Transverse colon (tissue), 4 donors: ENCODE data around the gene OSM. TPM values are rescaled to one million over a fixed set of nuclear protein-coding genes. Genes with fewer than 3 reads are reported as not detected.

Experiments used
- DNase-seq: peaks from one replicate; pipeline ENCODE4 v3.0.0-alpha.2; 2019
- H3K27ac ChIP-seq, 4 donors: fragments of 200-600 bp; sonication (generic); 2 replicates each; pipeline ENCODE4 v1.5.1; 2016 to 2018; ENCODE audit warnings: inconsistent platforms in 4 of 4
- H3K27me3 ChIP-seq: fragments of 200-600 bp; sonication (generic); 2 replicates; pipeline ENCODE4 v1.5.1; 2017; ENCODE audit warnings: inconsistent platforms
- H3K36me3 ChIP-seq, 4 donors: fragments of 200-600 bp; sonication (generic); 2 replicates each; pipeline ENCODE4 v1.5.1; 2017 to 2019; ENCODE audit warnings: inconsistent platforms in 4 of 4
- H3K4me1 ChIP-seq, 4 donors: fragments of 200-600 bp; sonication (generic); 2 replicates each; pipeline ENCODE4 v1.5.1; 2017 to 2020; ENCODE audit warnings: inconsistent platforms in 4 of 4
- H3K4me3 ChIP-seq, 4 donors: fragments of 200-600 bp; sonication (generic); 1 replicate in 1 of 4; 2 replicates in 3 of 4; pipeline versions ENCODE4 v1.5.1 to v1.6.1; 2017 to 2019; ENCODE audit warnings: inconsistent platforms in 4 of 4
- H3K9me3 ChIP-seq, 2 donors: fragments of 200-600 bp; sonication (generic); 2 replicates each; pipeline ENCODE4 v1.5.1; 2017 to 2019; ENCODE audit warnings: inconsistent platforms in 2 of 2
- CTCF ChIP-seq, 5 experiments: fragments of 200-600 bp in 3 of 5; fragments of 450-650 bp in 2 of 5; sonication (generic) in 3 of 5; IDR thresholded peaks; 1 replicate in 2 of 5; 2 replicates in 3 of 5; pipeline ENCODE4 v1.5.1; 2016 to 2017; ENCODE audit warnings: antibody characterized with exemption in 5 of 5, inconsistent platforms in 3 of 5, mild to moderate bottlenecking in 2 of 5, moderate library complexity in 1 of 5
- EP300 ChIP-seq: sonication (generic); formaldehyde crosslinking; IDR thresholded peaks from one replicate; pipeline ENCODE4 v1.6.1; 2017; ENCODE audit warnings: antibody characterized with exemption, low read depth
- POLR2A ChIP-seq: fragments of 450-650 bp; IDR thresholded peaks from one replicate; pipeline ENCODE4 v1.6.1; 2016; ENCODE audit warnings: antibody characterized with exemption, mild to moderate bottlenecking, moderate library complexity
- POLR2AphosphoS5 ChIP-seq, 3 donors: sonication (generic); formaldehyde crosslinking; IDR thresholded peaks; one replicate each; pipeline ENCODE4 v1.6.1; 2016; ENCODE audit warnings: antibody characterized with exemption in 3 of 3
- WGBS, 2 donors: methylation state at CpG; one replicate each; pipeline ENCODE4 v1.1.5; 2018; ENCODE audit warnings: low coverage in 1 of 2; 5-methylcytosine and 5-hydroxymethylcytosine counted together
- in situ Hi-C, 4 donors: fragments of 200-750 bp; cut with MboI; loops; one replicate each; pipeline versions ENCODE4 v1.15.0 to v1.15.1; 2017; ENCODE audit warnings: low sequenced_read_pairs in 3 of 4, low pct_ligation_motif_present in 1 of 4, low pct_unique_long_range_greater_than_20kb in 1 of 4
- intact Hi-C: fragments of 100-400 bp; cut with DNase I; formaldehyde crosslinking; loops from one replicate; pipeline ENCODE4 v1.15.1; 2023; ENCODE audit warnings: low total_unique reads
- total RNA-seq, 4 donors: library from RNA; depleted of rRNA; stranded (reverse); fragments of >200 nt; gene quantifications; one replicate each; pipeline ENCODE4 v1.1.0, GENCODE V29; 2016

OSM gene
- total RNA-seq, 4 donors from 2014 or later = not detected

- no peak for DNase-seq
- Histone ChIP-seq H3K4me1 (peaks cover 21 to 62% (median 56%) of the 10 kb centered on the region in 4 donors), H3K27ac (peak overlapping the region in 3 of 4 donors; percentile 84 to 86 (median 84)), H3K27me3 (peaks cover 16% of the 10 kb centered on the region), H3K4me3 (no peak overlapping the region), H3K9me3 (no peaks in the 10 kb centered on the region), H3K36me3 (no peaks in the 10 kb centered on the region)
- intact Hi-C loops (loop anchor here (5.0 kb wide), 1 partner anchor 137 kb away; no protein-coding TSS in a partner anchor), in situ Hi-C loops (no loop called here)
- 76% methylated on average over 25 of the region's 27 CpGs; no CpG with 5 or more reads in 1 of the 2 donors for WGBS, 2 donors
- no peak for TF ChIP-seq POLR2A
- no peak for TF ChIP-seq EP300
- TF ChIP-seq CTCF (IDR thresholded peaks at IDR 0.05) = no peak
- TF ChIP-seq POLR2AphosphoS5 (IDR thresholded peaks at IDR 0.05) = no peak
Measured at GRCh38 chr22:30249049-30250038, 17.3 kb downstream of the OSM start.

- H3K4me3 ChIP-seq = no peak overlapping the region
- peak overlapping the region in 3 of 4 donors; percentile 84 to 86 (median 84) for H3K27ac ChIP-seq
- TF ChIP-seq CTCF (IDR thresholded peaks at IDR 0.05) (no peak), EP300 (no peak)
- no peak for DNase-seq
- peaks cover 16% of the 10 kb centered on the region for H3K27me3 ChIP-seq
- H3K4me1 ChIP-seq = peaks cover 16 to 56% (median 50%) of the 10 kb centered on the region in 4 donors
- no peaks in the 10 kb centered on the region for H3K9me3 ChIP-seq
- H3K36me3 ChIP-seq = no peaks in the 10 kb centered on the region
- intact Hi-C loops = no loop called here
- in situ Hi-C loops = no loop called here
- WGBS, 2 donors = 76% methylated on average over 6 of the region's 6 CpGs; no CpG with 5 or more reads in 1 of the 2 donors
Measured at GRCh38 chr22:30248484-30248883, 18.2 kb downstream of the OSM start.

- in situ Hi-C loops = no loop called here
- TF ChIP-seq CTCF (IDR thresholded peaks at IDR 0.05) = no peak
- TF ChIP-seq EP300 = no peak
- no peak for TF ChIP-seq POLR2AphosphoS5 (IDR thresholded peaks at IDR 0.05)
- TF ChIP-seq POLR2A = no peak
- no peak overlapping the region for H3K4me3 ChIP-seq
- peak overlapping the region; percentile 75 to 86 (median 84) for H3K27ac ChIP-seq
- peaks cover 16% of the 10 kb centered on the region for H3K27me3 ChIP-seq
- 61% methylated on average over 12 of the region's 12 CpGs; no CpG with 5 or more reads in 1 of the 2 donors for WGBS, 2 donors
- H3K4me1 ChIP-seq = peaks cover 11 to 50% (median 45%) of the 10 kb centered on the region in 4 donors
- no peak for DNase-seq
- no peaks in the 10 kb centered on the region for H3K36me3 ChIP-seq
- H3K9me3 ChIP-seq = no peaks in the 10 kb centered on the region
- intact Hi-C loops = no loop called here
Measured at GRCh38 chr22:30247974-30248373, 18.7 kb downstream of the OSM start.

DNA sequence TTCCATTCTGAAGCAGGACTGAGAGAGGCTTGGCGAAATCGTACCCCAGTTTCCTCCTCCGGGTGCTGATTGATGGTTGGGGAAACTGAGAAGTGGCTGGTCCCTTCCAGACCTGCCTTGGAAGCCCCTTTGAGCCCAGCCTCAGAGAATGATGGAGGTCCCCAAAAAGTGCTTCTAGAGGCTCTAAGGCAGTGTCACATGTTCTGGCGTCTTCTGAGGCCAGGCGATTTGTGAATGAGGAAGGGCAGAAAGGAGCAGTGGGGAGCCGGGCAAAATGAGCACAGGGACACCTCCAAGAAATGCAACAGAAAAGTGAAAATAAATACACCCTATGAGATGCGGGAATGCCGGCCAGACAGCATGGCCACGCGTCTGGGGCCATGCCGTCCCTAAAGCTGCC, 19.1 kb downstream of the OSM start:
- H3K27ac ChIP-seq = peak overlapping the region; percentile 75 to 86 (median 84)
- peaks cover 7 to 46% (median 41%) of the 10 kb centered on the region in 4 donors for H3K4me1 ChIP-seq
- DNase-seq = no peak
- intact Hi-C loops = no loop called here
- TF ChIP-seq POLR2AphosphoS5 (IDR thresholded peaks at IDR 0.05) (no peak), CTCF (IDR thresholded peaks at IDR 0.05) (no peak), EP300 (no peak), POLR2A (no peak)
- peaks cover 16% of the 10 kb centered on the region for H3K27me3 ChIP-seq
- in situ Hi-C loops = no loop called here
- no peaks in the 10 kb centered on the region for H3K9me3 ChIP-seq
- H3K36me3 ChIP-seq = no peaks in the 10 kb centered on the region
- 68% methylated on average over 11 of the region's 11 CpGs; no CpG with 5 or more reads in 1 of the 2 donors for WGBS, 2 donors
- H3K4me3 ChIP-seq = peak overlapping the region in 2 of 4 donors; percentile 43 to 62
